ENCODE measurements around the gene PNLIPRP3. TPM values are rescaled to one million over a fixed set of nuclear protein-coding genes. Genes with fewer than 3 reads are reported as not detected.
A peak's percentile ranks its signal among the peaks of the same experiment; 100 is the strongest.

PNLIPRP3 gene
- total and polyA plus RNA-seq, 2 of the 8 experiments (the other 6 are each of a cell fraction or from before 2014, with no cell fraction given): not detected

DNA sequence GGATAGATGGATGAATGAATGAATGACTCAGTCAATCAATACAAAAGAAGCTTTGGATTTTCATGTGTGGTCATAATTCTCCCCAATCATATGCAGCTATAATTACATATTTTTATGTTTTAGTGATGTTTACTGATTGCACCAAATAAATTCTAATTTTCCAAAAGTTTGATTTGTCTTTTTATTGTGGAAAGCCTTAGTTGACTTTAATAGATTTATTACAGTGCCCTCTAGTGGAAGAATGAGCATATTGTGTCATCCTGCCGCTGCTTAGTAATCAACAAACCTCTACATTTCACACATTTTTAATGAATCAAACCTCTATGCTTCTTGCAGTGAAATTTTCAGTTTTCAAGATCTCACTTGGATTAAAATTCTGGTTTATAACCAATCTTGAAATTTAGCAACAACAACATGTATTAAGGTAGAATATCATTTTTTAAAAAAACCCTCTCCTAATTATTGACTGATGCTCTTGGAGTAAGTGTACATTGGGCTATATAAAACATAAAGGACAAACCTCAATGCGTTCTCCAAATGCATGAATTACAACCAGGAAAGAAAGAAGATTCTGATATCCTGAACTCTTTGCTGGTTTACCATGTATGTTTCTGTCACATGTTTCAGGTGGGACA, 62.5 kb downstream of the PNLIPRP3 start:
- 36% methylated on average over 2 of the region's 2 CpGs; no CpG with 5 or more reads in 1 of the 2 experiments for WGBS, 2 experiments (ENCODE audit: extremely low coverage in 1 of 2, insufficient coverage in 1 of 2, insufficient read length in 1 of 2, insufficient replicate concordance in 2 of 2, low coverage in 1 of 2, low lambda C conversion rate in 2 of 2, missing lambda C conversion rate in 1 of 2)
- TF ChIP-seq, protein P1, sequence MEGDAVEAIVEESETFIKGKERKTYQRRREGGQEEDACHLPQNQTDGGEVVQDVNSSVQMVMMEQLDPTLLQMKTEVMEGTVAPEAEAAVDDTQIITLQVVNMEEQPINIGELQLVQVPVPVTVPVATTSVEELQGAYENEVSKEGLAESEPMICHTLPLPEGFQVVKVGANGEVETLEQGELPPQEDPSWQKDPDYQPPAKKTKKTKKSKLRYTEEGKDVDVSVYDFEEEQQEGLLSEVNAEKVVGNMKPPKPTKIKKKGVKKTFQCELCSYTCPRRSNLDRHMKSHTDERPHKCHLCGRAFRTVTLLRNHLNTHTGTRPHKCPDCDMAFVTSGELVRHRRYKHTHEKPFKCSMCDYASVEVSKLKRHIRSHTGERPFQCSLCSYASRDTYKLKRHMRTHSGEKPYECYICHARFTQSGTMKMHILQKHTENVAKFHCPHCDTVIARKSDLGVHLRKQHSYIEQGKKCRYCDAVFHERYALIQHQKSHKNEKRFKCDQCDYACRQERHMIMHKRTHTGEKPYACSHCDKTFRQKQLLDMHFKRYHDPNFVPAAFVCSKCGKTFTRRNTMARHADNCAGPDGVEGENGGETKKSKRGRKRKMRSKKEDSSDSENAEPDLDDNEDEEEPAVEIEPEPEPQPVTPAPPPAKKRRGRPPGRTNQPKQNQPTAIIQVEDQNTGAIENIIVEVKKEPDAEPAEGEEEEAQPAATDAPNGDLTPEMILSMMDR (IDR thresholded peaks at IDR 0.05; ENCODE audit: control extremely low read depth in 1 of 3, insufficient read depth in 1 of 3, low read depth in 1 of 3, low read length in 3 of 3): peak in 2 of 3 experiments; percentile 27 to 52; a peak in 2 of 4 replicates
- TF ChIP-seq, protein P2, sequence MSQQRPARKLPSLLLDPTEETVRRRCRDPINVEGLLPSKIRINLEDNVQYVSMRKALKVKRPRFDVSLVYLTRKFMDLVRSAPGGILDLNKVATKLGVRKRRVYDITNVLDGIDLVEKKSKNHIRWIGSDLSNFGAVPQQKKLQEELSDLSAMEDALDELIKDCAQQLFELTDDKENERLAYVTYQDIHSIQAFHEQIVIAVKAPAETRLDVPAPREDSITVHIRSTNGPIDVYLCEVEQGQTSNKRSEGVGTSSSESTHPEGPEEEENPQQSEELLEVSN (IDR thresholded peaks at IDR 0.05): no peak
- peak in 1 of 2 experiments; percentile 39; a peak in 2 of 4 replicates for TF ChIP-seq RAD21 (IDR thresholded peaks at IDR 0.05 in 1 of 2, conservative IDR thresholded peaks at IDR 0.05 in 1 of 2; ENCODE audit: low read depth in 2 of 2, low read length in 2 of 2)
- H3K27me3 ChIP-seq (replicated peaks in 1 of 4; ENCODE audit: control insufficient read depth in 3 of 4, extremely low read depth in 1 of 4, insufficient read depth in 3 of 4, low read length in 3 of 4): no peaks in the 10 kb centered on the region

More for the DNA sequence above, 62.5 kb downstream of the PNLIPRP3 start:
- no peaks in the 10 kb centered on the region for H3K23me2 ChIP-seq (ENCODE audit: low read depth, low read length)
- ChIA-PET POLR2A (ENCODE audit: partially characterized antibody) (no interaction called here), CTCF (ENCODE audit: partially characterized antibody) (interaction anchor here (0.7 to 2.4 kb wide), 19 partner anchors 9 to 137 kb away, joined by 3 to 15 read pairs (median 4); no protein-coding TSS in a partner anchor)
- H3K4me1 ChIP-seq (replicated peaks in 1 of 4; ENCODE audit: control insufficient read depth in 3 of 4, insufficient read depth in 4 of 4, low read length in 3 of 4): peaks cover 0 to 3% (median 0%) of the 10 kb centered on the region in 4 experiments; a peak in 2 of 7 replicates
- no peak overlapping the region for H3K4me2 ChIP-seq (ENCODE audit: insufficient read depth in 1 of 2, low read depth in 2 of 2, low read length in 2 of 2)
- H3K4me3 ChIP-seq (ENCODE audit: extremely low read depth in 1 of 4, insufficient read depth in 2 of 4, low read depth in 3 of 4, low read length in 4 of 4): no peak overlapping the region
- H2BK15ac ChIP-seq (ENCODE audit: low read length): no peak overlapping the region
- FAIRE-seq (peak; percentile 7), DNase-seq (ENCODE audit: low read depth in 1 of 2, low spot score in 2 of 2) (no peak)
- no peaks in the 10 kb centered on the region for H3K79me2 ChIP-seq (ENCODE audit: control insufficient read depth in 1 of 2, insufficient read depth in 2 of 2, low read length in 2 of 2)
- no peak overlapping the region for H3K14ac ChIP-seq (ENCODE audit: insufficient read length)
- H2AK5ac ChIP-seq (ENCODE audit: low read depth, low read length): no peak overlapping the region
- H3K27ac ChIP-seq (ENCODE audit: low read depth, low read length): no peak overlapping the region
- no peak overlapping the region for H3K18ac ChIP-seq (ENCODE audit: extremely low read depth, low read length)
- no peaks in the 10 kb centered on the region for H4K20me1 ChIP-seq (replicated peaks in 1 of 2; ENCODE audit: control insufficient read depth in 1 of 2, insufficient read depth in 2 of 2, low read length in 2 of 2)
- no peak overlapping the region for H3K56ac ChIP-seq (replicated peaks; ENCODE audit: insufficient read length, low read depth, low read length)
- no peaks in the 10 kb centered on the region for H3K36me3 ChIP-seq (ENCODE audit: control insufficient read depth in 2 of 4, insufficient read depth in 4 of 4, low read length in 3 of 4)
- H3K9me3 ChIP-seq (ENCODE audit: insufficient read depth in 2 of 2, low read depth in 1 of 2, low read length in 1 of 2): no peaks in the 10 kb centered on the region
- no peak overlapping the region for H3K23ac ChIP-seq (ENCODE audit: insufficient read length)
- H2BK20ac ChIP-seq (ENCODE audit: low read length): no peak overlapping the region
- no peak overlapping the region for H3K4ac ChIP-seq (replicated peaks; ENCODE audit: insufficient read length, low read depth, low read length)
- H2BK12ac ChIP-seq (ENCODE audit: low read depth, low read length): no peak overlapping the region
- H4K8ac ChIP-seq (ENCODE audit: extremely low read depth, insufficient read depth, low read length): no peak overlapping the region
- H2AFZ ChIP-seq (ENCODE audit: low read length): no peak overlapping the region
- H3K9ac ChIP-seq (replicated peaks in 1 of 4; ENCODE audit: extremely low read depth in 1 of 4, low read depth in 3 of 4, low read length in 3 of 4): no peak overlapping the region
- H3K79me1 ChIP-seq (ENCODE audit: low read depth, low read length): no peaks in the 10 kb centered on the region
- H2BK120ac ChIP-seq (replicated peaks; ENCODE audit: low read depth, low read length): no peak overlapping the region
- H2BK5ac ChIP-seq (ENCODE audit: low read depth, low read length): no peak overlapping the region
- H4K5ac ChIP-seq (ENCODE audit: insufficient read length, low read depth, low read length): no peak overlapping the region
- H4K91ac ChIP-seq (replicated peaks; ENCODE audit: insufficient read length, low read length): no peak overlapping the region
